Prostate gland (tissue), 2 donors: ENCODE results near the gene ACOT12.

ENCODE experiments used
- POLR2A ChIP-seq: fragments of 450-650 bp; IDR thresholded peaks from one replicate; pipeline ENCODE4 v1.6.1; 2016; ENCODE audit warnings: antibody characterized with exemption, mild to moderate bottlenecking
- POLR2AphosphoS5 ChIP-seq: sonication (generic); formaldehyde crosslinking; IDR thresholded peaks from one replicate; pipeline ENCODE4 v1.6.1; 2017; ENCODE audit warnings: antibody characterized with exemption
- TF ChIP-seq, protein P1 (sequence below), 4 experiments: fragments of 200-600 bp in 2 of 4; fragments of 450-650 bp in 2 of 4; sonication (generic) in 2 of 4; IDR thresholded peaks; 1 replicate in 3 of 4; 2 replicates in 1 of 4; pipeline ENCODE4 v1.5.1; 2016 to 2019; ENCODE audit warnings: antibody characterized with exemption in 4 of 4, mild to moderate bottlenecking in 2 of 4, moderate library complexity in 2 of 4

- TF ChIP-seq POLR2AphosphoS5 (no peak), POLR2A (no peak)
- TF ChIP-seq, protein P1, sequence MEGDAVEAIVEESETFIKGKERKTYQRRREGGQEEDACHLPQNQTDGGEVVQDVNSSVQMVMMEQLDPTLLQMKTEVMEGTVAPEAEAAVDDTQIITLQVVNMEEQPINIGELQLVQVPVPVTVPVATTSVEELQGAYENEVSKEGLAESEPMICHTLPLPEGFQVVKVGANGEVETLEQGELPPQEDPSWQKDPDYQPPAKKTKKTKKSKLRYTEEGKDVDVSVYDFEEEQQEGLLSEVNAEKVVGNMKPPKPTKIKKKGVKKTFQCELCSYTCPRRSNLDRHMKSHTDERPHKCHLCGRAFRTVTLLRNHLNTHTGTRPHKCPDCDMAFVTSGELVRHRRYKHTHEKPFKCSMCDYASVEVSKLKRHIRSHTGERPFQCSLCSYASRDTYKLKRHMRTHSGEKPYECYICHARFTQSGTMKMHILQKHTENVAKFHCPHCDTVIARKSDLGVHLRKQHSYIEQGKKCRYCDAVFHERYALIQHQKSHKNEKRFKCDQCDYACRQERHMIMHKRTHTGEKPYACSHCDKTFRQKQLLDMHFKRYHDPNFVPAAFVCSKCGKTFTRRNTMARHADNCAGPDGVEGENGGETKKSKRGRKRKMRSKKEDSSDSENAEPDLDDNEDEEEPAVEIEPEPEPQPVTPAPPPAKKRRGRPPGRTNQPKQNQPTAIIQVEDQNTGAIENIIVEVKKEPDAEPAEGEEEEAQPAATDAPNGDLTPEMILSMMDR (IDR thresholded peaks at IDR 0.05): no peak
Measured at GRCh38 chr5:81292130-81292529, 101.8 kb downstream of the ACOT12 start.
